ENCODE results near the gene SRP72.

The SRP72 gene

GRCh38 chr4:56550642-56551041 lies 83.2 kb downstream of the SRP72 start:
- DNase-seq (ENCODE audit: low spot score), result no peak

- DNase-seq (ENCODE audit: low spot score), result no peak
Measured at GRCh38 chr4:56551516-56551915, 84.1 kb downstream of the SRP72 start.

GRCh38 chr4:56552273-56552672 lies 84.9 kb downstream of the SRP72 start:
- DNase-seq (ENCODE audit: low spot score), result no peak

All from LoVo (cell line).